Natural killer cell (primary cell): ENCODE results near the gene ACTR3C. TPM values are rescaled to one million over a fixed set of nuclear protein-coding genes. Genes with fewer than 3 reads are reported as not detected.

Source experiments
- ATAC-seq, 3 donors: fragments of 150-1000 bp in 2 of 3; fragments of 200-7000 bp in 1 of 3; cut with Tn5 transposase; 1 replicate in 1 of 3; 2 replicates in 2 of 3; pipeline ENCODE4 v1.10.0; 2021; ENCODE audit warnings: mild to moderate bottlenecking in 2 of 3, moderate library complexity in 2 of 3
- DNase-seq, 2 donors: peaks; one replicate each; pipeline versions ENCODE4 v3.0.0 to v3.0.0-alpha.2; 2013 to 2021; ENCODE audit warnings: mixed read lengths in 1 of 2
- H3K27ac ChIP-seq: one replicate; pipeline ENCODE4 v1.5.1; 2013; ENCODE audit warnings: mild to moderate bottlenecking, low read length
- H3K27me3 ChIP-seq: one replicate; pipeline ENCODE4 v1.6.1; 2013; ENCODE audit warnings: low read length; ENCODE audit not compliant: control insufficient read depth, insufficient read depth
- H3K36me3 ChIP-seq: one replicate; pipeline ENCODE4 v1.6.1; 2013; ENCODE audit warnings: low read length; ENCODE audit not compliant: control insufficient read depth, insufficient read depth
- H3K4me1 ChIP-seq: one replicate; pipeline ENCODE4 v1.6.1; 2013; ENCODE audit warnings: low read length; ENCODE audit not compliant: control insufficient read depth, insufficient read depth
- H3K4me3 ChIP-seq: one replicate; pipeline ENCODE4 v1.5.1; 2013; ENCODE audit warnings: low read length
- H3K9me3 ChIP-seq: one replicate; pipeline ENCODE4 v1.6.1; 2013; ENCODE audit warnings: low read length; ENCODE audit not compliant: control insufficient read depth, insufficient read depth
- H3K27ac Mint-ChIP-seq, 2 donors: one replicate each; pipeline ENCODE4 v1.8.0; 2022; ENCODE audit warnings: mild to moderate bottlenecking in 2 of 2, mixed read lengths in 2 of 2, moderate library complexity in 1 of 2
- H3K27me3 Mint-ChIP-seq, 2 donors: one replicate each; pipeline ENCODE4 v1.8.0; 2022; ENCODE audit warnings: low read depth in 2 of 2, mixed read lengths in 2 of 2
- H3K36me3 Mint-ChIP-seq: one replicate; pipeline ENCODE4 v1.8.0; 2022; ENCODE audit warnings: mixed read lengths
- H3K4me1 Mint-ChIP-seq, 2 donors: one replicate each; pipeline ENCODE4 v1.8.0; 2022; ENCODE audit warnings: mixed read lengths in 2 of 2
- H3K4me3 Mint-ChIP-seq: one replicate; pipeline ENCODE4 v1.8.0; 2022; ENCODE audit warnings: mild to moderate bottlenecking, moderate library complexity, mixed read lengths
- H3K9me3 Mint-ChIP-seq, 2 donors: one replicate each; pipeline ENCODE4 v1.8.0; 2022; ENCODE audit warnings: mixed read lengths in 2 of 2
- CTCF ChIP-seq: fragments of 200-600 bp; IDR thresholded peaks from one replicate; pipeline ENCODE4 v1.8.0; 2022; ENCODE audit warnings: antibody characterized with exemption
- WGBS: methylation state at CpG from one replicate; pipeline ENCODE4 v1.1.7; 2013; ENCODE audit warnings: missing lambda C conversion rate; ENCODE audit not compliant: insufficient coverage; 5-methylcytosine and 5-hydroxymethylcytosine counted together
- intact Hi-C: fragments of 100-400 bp; cut with micrococcal nuclease; formaldehyde crosslinking; loops from one replicate; pipeline ENCODE4 v1.14.2; 2022
- total RNA-seq, 4 donors: library from RNA; stranded (reverse); fragments of 120-200 nt in 1 of 4; gene quantifications; one replicate each; pipeline versions ENCODE4 v1.2.3 to v1.2.4, GENCODE V29; 2013 to 2022

ACTR3C gene
- total RNA-seq, 3 donors from 2014 or later (not counting 1 experiment from before 2014, with no cell fraction given): 5.1 to 8.3 (median 7.2) TPM

GRCh38 chr7:150363370-150363769 is 40.0 kb upstream of the ACTR3C start:
- Histone ChIP-seq H3K27me3 (no peaks in the 10 kb centered on the region), H3K4me3 (no peak overlapping the region), H3K27ac (no peak overlapping the region), H3K36me3 (no peaks in the 10 kb centered on the region), H3K9me3 (no peaks in the 10 kb centered on the region), H3K4me1 (peaks cover 26% of the 10 kb centered on the region)
- no peak for TF ChIP-seq CTCF
- ATAC-seq (no peak), DNase-seq (no peak)
- no peaks in the 10 kb centered on the region for H3K36me3 Mint-ChIP-seq
- H3K4me3 Mint-ChIP-seq: no peak overlapping the region
- H3K9me3 Mint-ChIP-seq: peaks cover 0 to 3% of the 10 kb centered on the region in 2 donors
- H3K27ac Mint-ChIP-seq: no peak overlapping the region
- intact Hi-C loops: loop anchor here (2.0 kb wide), 1 partner anchor 15 kb away; the partner anchor contains the start of gene ZNF775
- peaks cover 20 to 24% of the 10 kb centered on the region in 2 donors for H3K4me1 Mint-ChIP-seq
- WGBS: 60% methylated on average over 4 of the region's 4 CpGs
- H3K27me3 Mint-ChIP-seq: peaks cover 0 to 5% of the 10 kb centered on the region in 2 donors

GRCh38 chr7:150361807-150362621 is 38.7 kb upstream of the ACTR3C start:
- no peak overlapping the region for H3K4me3 Mint-ChIP-seq
- 79% methylated on average over 18 of the region's 18 CpGs for WGBS
- Histone ChIP-seq H3K9me3 (no peaks in the 10 kb centered on the region), H3K36me3 (no peaks in the 10 kb centered on the region), H3K4me3 (no peak overlapping the region), H3K4me1 (peaks cover 34% of the 10 kb centered on the region), H3K27me3 (no peaks in the 10 kb centered on the region), H3K27ac (no peak overlapping the region)
- intact Hi-C loops: loop anchor here (2.0 kb wide), 1 partner anchor 17 kb away; the partner anchor contains the start of gene ZNF775
- H3K27ac Mint-ChIP-seq: no peak overlapping the region
- no peak for TF ChIP-seq CTCF
- ATAC-seq (no peak), DNase-seq (no peak)
- peaks cover 0 to 3% of the 10 kb centered on the region in 2 donors for H3K9me3 Mint-ChIP-seq
- no peaks in the 10 kb centered on the region for H3K36me3 Mint-ChIP-seq
- H3K27me3 Mint-ChIP-seq: peaks cover 0 to 5% of the 10 kb centered on the region in 2 donors
- H3K4me1 Mint-ChIP-seq: peaks cover 33% of the 10 kb centered on the region in 2 donors

- Histone ChIP-seq H3K4me3 (no peak overlapping the region), H3K9me3 (no peaks in the 10 kb centered on the region), H3K27me3 (no peaks in the 10 kb centered on the region), H3K27ac (no peak overlapping the region), H3K36me3 (no peaks in the 10 kb centered on the region), H3K4me1 (peaks cover 31% of the 10 kb centered on the region)
- WGBS: 93% methylated on average over 7 of the region's 7 CpGs
- Mint-ChIP-seq H3K4me1 (peaks cover 33% of the 10 kb centered on the region in 2 donors), H3K9me3 (peaks cover 0 to 3% of the 10 kb centered on the region in 2 donors), H3K27ac (no peak overlapping the region), H3K4me3 (no peak overlapping the region), H3K27me3 (peaks cover 0 to 5% of the 10 kb centered on the region in 2 donors), H3K36me3 (no peaks in the 10 kb centered on the region)
- no peak for TF ChIP-seq CTCF
- intact Hi-C loops: no loop called here
- ATAC-seq: no peak
- no peak for DNase-seq
Measured at GRCh38 chr7:150361402-150361801, 38.1 kb upstream of the ACTR3C start.
